WERI-Rb-1 (cell line): ENCODE measurements around the gene DEXI.
A peak's percentile ranks its signal among the peaks of the same experiment; 100 is the strongest.

Experiments
- DNase-seq: peaks from one replicate; pipeline ENCODE4 v3.0.0-alpha.2; 2020
- H3K27ac ChIP-seq: fragments of 250-450 bp; sonication (Bioruptor Pico); 2 replicates; pipeline ENCODE4 v1.5.1; 2020; ENCODE audit warnings: mild to moderate bottlenecking, moderate library complexity
- H3K27me3 ChIP-seq: fragments of 250-450 bp; sonication (Bioruptor Pico); 2 replicates; pipeline ENCODE4 v1.5.1; 2021; ENCODE audit warnings: mild to moderate bottlenecking, low read depth, moderate library complexity; ENCODE audit not compliant: insufficient read depth, severe bottlenecking
- H3K36me3 ChIP-seq: fragments of 250-450 bp; sonication (Bioruptor Pico); 2 replicates; pipeline ENCODE4 v1.5.1; 2020; ENCODE audit warnings: mild to moderate bottlenecking, moderate library complexity
- H3K4me3 ChIP-seq: 2 replicates; pipeline ENCODE4 v1.5.1; 2011; ENCODE audit warnings: low read depth, mild to moderate bottlenecking, control low read depth, low read length
- H3K9me3 ChIP-seq: fragments of 250-450 bp; sonication (Bioruptor Pico); 2 replicates; pipeline ENCODE4 v1.5.1; 2021; ENCODE audit warnings: mild to moderate bottlenecking, moderate library complexity; ENCODE audit not compliant: severe bottlenecking
- TF ChIP-seq, protein P1 (sequence below): IDR thresholded peaks from 2 replicates; pipeline ENCODE4 v1.5.1; 2011; ENCODE audit warnings: low read depth, mild to moderate bottlenecking, control low read depth, inconsistent platforms, low read length

DEXI gene

DNA sequence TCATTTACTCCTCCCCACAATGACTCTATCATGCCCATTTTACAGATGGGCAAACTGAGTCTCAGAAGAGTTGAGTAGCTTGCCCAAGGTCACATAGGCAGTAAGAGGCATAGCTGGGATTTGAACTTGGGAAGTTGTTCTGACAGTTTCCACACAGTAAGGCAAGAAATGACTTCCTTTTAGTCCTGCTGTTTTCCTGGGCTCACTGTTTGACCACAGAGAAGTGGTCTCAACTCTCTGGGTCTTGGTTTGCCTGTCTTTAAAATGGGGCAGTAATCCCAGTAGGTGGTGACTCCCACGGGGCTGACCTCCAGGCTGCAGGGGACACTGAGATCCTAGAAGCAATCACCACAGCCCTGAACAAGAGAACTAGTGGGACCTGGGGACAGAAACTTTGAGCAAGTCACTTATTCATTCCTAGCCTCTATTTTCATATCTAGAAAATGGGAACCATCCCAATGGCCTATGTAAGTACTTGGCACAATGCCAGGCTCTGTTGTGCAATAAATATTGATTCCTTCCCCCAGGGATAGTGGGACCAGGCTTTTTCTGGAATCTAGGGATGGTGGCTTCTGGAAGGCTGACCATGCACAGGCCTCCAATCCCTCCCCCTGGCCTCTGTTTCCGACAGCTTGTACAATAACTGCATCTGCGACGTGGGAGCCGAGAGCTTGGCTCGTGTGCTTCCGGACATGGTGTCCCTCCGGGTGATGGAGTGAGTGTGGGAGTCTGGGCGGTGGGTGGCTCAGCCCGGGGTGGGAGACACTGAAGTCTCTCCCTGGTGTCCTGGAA, 20.5 kb downstream of the DEXI start:
- H3K27ac ChIP-seq = no peak overlapping the region
- no peaks in the 10 kb centered on the region for H3K27me3 ChIP-seq

DNA sequence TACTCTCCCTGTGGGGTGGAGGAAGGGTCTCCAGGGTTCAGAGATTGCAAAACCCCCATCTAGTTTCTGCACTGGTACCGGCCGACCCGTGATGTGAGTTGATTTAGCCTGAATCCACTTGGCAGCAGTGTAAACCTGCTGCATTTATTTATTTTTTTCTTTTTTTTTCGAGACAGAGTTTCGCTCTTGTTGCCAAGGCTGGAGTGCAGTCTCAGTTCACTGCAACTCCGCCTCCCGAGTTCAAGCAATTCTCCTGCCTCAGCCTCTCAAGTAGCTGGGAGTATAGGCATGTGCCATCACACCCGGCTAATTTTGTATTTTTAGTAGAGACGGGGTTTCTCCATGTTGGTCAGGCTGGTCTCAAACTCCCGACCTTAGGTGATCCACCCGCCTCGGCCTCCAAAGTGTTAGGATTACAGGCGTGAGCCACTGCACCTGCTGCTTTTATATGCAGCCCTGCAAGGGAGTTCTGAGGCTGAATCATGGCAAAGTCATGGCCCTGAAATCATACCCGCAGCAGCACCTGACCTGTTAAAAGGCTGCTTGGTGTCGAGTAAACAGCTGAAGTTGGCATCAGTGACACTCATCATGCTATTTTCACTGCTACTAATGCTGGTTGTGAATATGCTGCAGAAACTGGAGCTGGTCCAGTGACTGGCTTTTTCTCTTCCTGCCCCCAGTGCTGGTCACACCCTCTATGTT, 21.4 kb downstream of the DEXI start:
- Histone ChIP-seq H3K27ac (no peak overlapping the region), H3K4me3 (no peak overlapping the region), H3K27me3 (no peaks in the 10 kb centered on the region), H3K36me3 (no peaks in the 10 kb centered on the region), H3K9me3 (no peaks in the 10 kb centered on the region)
- TF ChIP-seq, protein P1, sequence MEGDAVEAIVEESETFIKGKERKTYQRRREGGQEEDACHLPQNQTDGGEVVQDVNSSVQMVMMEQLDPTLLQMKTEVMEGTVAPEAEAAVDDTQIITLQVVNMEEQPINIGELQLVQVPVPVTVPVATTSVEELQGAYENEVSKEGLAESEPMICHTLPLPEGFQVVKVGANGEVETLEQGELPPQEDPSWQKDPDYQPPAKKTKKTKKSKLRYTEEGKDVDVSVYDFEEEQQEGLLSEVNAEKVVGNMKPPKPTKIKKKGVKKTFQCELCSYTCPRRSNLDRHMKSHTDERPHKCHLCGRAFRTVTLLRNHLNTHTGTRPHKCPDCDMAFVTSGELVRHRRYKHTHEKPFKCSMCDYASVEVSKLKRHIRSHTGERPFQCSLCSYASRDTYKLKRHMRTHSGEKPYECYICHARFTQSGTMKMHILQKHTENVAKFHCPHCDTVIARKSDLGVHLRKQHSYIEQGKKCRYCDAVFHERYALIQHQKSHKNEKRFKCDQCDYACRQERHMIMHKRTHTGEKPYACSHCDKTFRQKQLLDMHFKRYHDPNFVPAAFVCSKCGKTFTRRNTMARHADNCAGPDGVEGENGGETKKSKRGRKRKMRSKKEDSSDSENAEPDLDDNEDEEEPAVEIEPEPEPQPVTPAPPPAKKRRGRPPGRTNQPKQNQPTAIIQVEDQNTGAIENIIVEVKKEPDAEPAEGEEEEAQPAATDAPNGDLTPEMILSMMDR = no peak
- DNase-seq = no peak

More for the DNA sequence above, 20.5 kb downstream of the DEXI start:
- Histone ChIP-seq H3K9me3 (no peaks in the 10 kb centered on the region), H3K4me3 (no peak overlapping the region), H3K36me3 (no peaks in the 10 kb centered on the region)
- TF ChIP-seq, protein P1 = no peak
- DNase-seq = no peak

DNA sequence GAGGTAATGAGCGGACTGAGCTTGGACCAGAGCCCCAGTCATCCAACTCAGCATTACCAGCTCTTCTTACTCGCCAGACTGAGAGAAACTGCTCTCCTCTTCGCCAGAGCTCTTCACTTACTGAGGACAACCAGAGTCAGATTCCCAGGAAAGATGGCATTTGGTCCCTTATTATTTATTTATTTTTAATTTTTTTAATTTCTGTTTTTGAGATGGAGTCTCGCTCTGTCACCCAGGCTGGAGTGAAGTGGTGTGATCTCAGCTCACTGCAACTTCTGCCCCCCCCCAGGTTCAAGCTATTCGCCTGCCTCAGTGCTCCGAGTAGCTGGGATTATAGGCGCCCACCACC, 23.3 kb downstream of the DEXI start:
- no peaks in the 10 kb centered on the region for H3K27me3 ChIP-seq
- DNase-seq = no peak
- TF ChIP-seq, protein P1 = no peak
- no peak overlapping the region for H3K27ac ChIP-seq
- no peak overlapping the region for H3K4me3 ChIP-seq
- no peaks in the 10 kb centered on the region for H3K36me3 ChIP-seq
- H3K9me3 ChIP-seq = no peaks in the 10 kb centered on the region

DNA sequence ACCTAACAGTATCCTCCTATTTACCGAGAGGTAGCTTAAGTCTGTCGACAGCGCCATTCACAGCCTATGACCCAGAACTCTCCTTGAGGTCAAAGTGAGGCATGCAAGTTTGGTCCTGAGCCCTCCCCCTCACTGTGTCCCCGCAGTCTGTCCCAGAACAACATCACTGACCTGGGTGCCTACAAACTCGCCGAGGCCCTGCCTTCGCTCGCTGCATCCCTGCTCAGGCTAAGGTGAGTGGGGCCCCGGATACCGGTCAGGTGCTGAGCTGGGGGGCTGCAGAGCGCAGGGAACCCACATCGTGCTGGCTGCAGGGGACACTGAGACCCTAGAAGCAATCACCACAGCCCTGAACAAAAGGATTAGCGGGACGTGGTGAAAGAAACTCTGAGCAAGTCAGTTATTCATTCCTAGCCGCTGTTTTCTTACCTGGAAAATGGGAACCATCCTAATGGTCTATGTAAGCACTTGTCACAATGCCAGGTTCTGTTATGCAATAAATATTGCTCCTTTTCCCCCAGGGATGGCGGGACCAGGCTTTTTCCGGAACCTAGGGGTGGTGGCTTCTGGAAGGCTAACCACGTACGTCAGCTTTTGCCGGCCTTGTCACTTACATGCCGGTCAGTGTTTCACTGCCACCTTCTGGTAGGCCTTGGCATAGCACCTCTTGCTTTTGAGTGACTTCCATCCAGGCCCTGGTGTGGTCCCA, 23.8 kb downstream of the DEXI start:
- no peak overlapping the region for H3K4me3 ChIP-seq
- no peaks in the 10 kb centered on the region for H3K27me3 ChIP-seq
- no peak overlapping the region for H3K27ac ChIP-seq
- H3K36me3 ChIP-seq = no peaks in the 10 kb centered on the region
- peak; percentile 92 for DNase-seq
- H3K9me3 ChIP-seq = no peaks in the 10 kb centered on the region
- TF ChIP-seq, protein P1 = peak; percentile 97

DNA sequence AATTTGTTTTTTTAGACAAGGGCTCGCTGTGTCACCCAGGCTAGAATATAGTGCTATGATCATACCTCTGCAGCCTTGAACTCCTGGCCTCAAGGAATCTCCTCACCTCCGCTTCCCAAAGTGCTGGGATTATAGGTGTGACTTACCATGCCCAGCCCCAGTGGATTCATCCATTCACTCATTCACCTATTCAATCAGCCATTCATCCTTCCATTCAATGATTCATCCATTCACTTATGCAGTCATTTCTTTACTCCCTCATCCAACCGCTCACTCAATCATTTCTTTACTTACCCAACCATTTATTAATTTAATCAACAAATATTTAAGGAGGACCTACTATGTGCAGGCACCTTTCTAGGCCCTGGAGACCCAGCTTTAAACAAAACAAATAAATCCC, 25.7 kb downstream of the DEXI start:
- Histone ChIP-seq H3K27ac (no peak overlapping the region), H3K4me3 (no peak overlapping the region), H3K36me3 (no peaks in the 10 kb centered on the region), H3K27me3 (no peaks in the 10 kb centered on the region), H3K9me3 (no peaks in the 10 kb centered on the region)
- TF ChIP-seq, protein P1 = no peak
- DNase-seq = no peak
